Panc1 (cell line): Measurements from ENCODE around the gene SCD. TPM values are rescaled to one million over a fixed set of nuclear protein-coding genes. Genes with fewer than 3 reads are reported as not detected.

Source experiments
- ATAC-seq: fragments of 200-7000 bp; cut with Tn5 transposase; 2 replicates; pipeline ENCODE4 v1.9.1; 2020; ENCODE audit warnings: mild to moderate bottlenecking, moderate library complexity
- BruUV-seq: library from RNA; stranded (reverse); fragments of 400-500 nt; replicated peaks from 2 replicates; lab custom pipeline; 2021; lab: Mats Ljungman, UMichigan
- CTCF ChIA-PET: fragments of 300-600 bp; sonication (Branson Sonifier 250); formaldehyde crosslinking; loops from one replicate; lab custom pipeline; 2022; ENCODE audit warnings: antibody characterized with exemption; lab: Charles Lee
- POLR2A ChIA-PET: fragments of 300-600 bp; sonication (Branson Sonifier 250); formaldehyde crosslinking; loops from one replicate; lab custom pipeline; 2022; ENCODE audit warnings: antibody characterized with exemption; lab: Charles Lee
- DNase-seq: peaks from one replicate; pipeline ENCODE4 v3.0.0-alpha.2; 2010; ENCODE audit warnings: low read depth, low spot score
- H3K27ac ChIP-seq: 2 replicates; pipeline ENCODE4 v1.5.1; 2011; ENCODE audit warnings: mild to moderate bottlenecking, low read length, inconsistent platforms
- H3K27me3 ChIP-seq: fragments of 200-500 bp; sonication (Bioruptor generic); 2 replicates; pipeline ENCODE4 v1.6.0; 2014; ENCODE audit warnings: low read length, inconsistent platforms; ENCODE audit not compliant: control insufficient read depth, insufficient read depth
- H3K36me3 ChIP-seq: fragments of 200-500 bp; sonication (Bioruptor generic); 2 replicates; pipeline ENCODE4 v1.5.1; 2014; ENCODE audit warnings: inconsistent platforms, mild to moderate bottlenecking, low read length, moderate library complexity; ENCODE audit not compliant: control insufficient read depth, insufficient read depth
- H3K4me1 ChIP-seq: 2 replicates; pipeline ENCODE4 v1.5.1; 2011; ENCODE audit warnings: inconsistent platforms, mild to moderate bottlenecking, low read length, moderate library complexity; ENCODE audit not compliant: control insufficient read depth, insufficient read depth
- H3K4me3 ChIP-seq, 2 experiments: 2 replicates each; pipeline ENCODE4 v1.5.1; 2011 to 2012; ENCODE audit warnings: low read depth in 2 of 2, low read length in 2 of 2, mild to moderate bottlenecking in 2 of 2, inconsistent platforms in 1 of 2, moderate library complexity in 1 of 2
- H3K9me3 ChIP-seq: fragments of 200-500 bp; sonication (Bioruptor generic); 2 replicates; pipeline ENCODE4 v1.5.1; 2014; ENCODE audit warnings: low read depth, mild to moderate bottlenecking, inconsistent platforms, low read length, moderate library complexity; ENCODE audit not compliant: control insufficient read depth, insufficient read depth
- POLR2AphosphoS5 ChIP-seq: IDR thresholded peaks from 2 replicates; pipeline ENCODE4 v1.6.1; 2012; ENCODE audit warnings: mild to moderate bottlenecking, low read depth, low read length, moderate library complexity
- SIN3A ChIP-seq: IDR thresholded peaks from 2 replicates; pipeline ENCODE4 v1.6.1; 2012; ENCODE audit warnings: low read depth, mild to moderate bottlenecking, low read length, moderate library complexity, borderline replicate concordance; ENCODE audit not compliant: insufficient read depth
- TCF7L2 ChIP-seq: IDR thresholded peaks from 2 replicates; pipeline ENCODE4 v1.6.1; 2011; ENCODE audit warnings: mild to moderate bottlenecking, low read depth, low read length, inconsistent platforms
- in situ Hi-C: cut with HindIII; loops from 2 replicates; pipeline ENCODE4 v1.10.0; 2016; ENCODE audit warnings: low sequenced_read_pairs, low pct_unique_long_range_greater_than_20kb
- intact Hi-C: fragments of 100-400 bp; cut with micrococcal nuclease; formaldehyde crosslinking; loops from one replicate; pipeline ENCODE4 v1.10.0; 2022; ENCODE audit not compliant: unreplicated experiment
- total RNA-seq: library from RNA; stranded (reverse); gene quantifications from one replicate; pipeline ENCODE4 v1.2.1, GENCODE V29; 2021; ENCODE audit not compliant: unreplicated experiment
- TF ChIP-seq, protein P1 (sequence below): fragments of 450-650 bp; IDR thresholded peaks from 2 replicates; pipeline ENCODE4 v1.5.1; 2017; ENCODE audit warnings: mild to moderate bottlenecking
- TF ChIP-seq, protein P2 (sequence below), 2 experiments: IDR thresholded peaks; 2 replicates each; pipeline ENCODE4 v1.6.1; 2011 to 2012; ENCODE audit warnings: low read depth in 2 of 2, control low read depth in 1 of 2, low read length in 1 of 2, mild to moderate bottlenecking in 1 of 2, moderate library complexity in 1 of 2; ENCODE audit not compliant: insufficient read depth in 1 of 2

The SCD gene
- total RNA-seq, 1 experiment from 2014 or later: 1,345 TPM

DNA sequence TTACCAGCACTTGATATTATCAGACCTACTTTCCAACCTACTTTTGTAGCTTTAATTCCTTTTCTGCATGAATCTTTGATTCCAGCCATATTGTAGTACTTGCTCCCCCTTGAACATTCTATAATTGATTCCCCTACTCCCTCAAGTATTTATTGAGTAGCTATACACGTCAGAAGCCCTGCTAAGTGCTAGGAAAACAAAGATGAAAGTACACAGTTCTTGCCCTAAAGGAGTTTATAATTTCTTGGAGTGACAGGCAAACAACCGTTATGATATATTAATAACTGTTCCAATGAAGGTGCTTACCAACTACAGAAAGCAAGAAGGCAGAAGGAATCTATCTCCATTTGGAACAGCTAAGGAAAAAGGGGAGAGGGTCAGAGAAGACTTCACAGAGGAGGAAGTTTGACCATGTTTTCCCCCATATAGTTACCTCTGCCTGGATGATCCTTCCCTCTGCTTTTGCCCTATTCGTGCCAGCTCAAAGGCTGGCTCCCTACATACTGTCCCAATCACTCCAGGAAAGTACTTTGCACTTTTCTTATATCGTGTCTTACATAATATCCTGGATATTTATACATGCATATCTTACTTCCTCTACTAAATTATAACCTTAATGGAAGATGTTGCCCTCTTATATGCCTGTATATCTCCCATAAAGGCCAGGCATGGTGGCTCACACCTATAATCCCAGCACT lies 54.7 kb downstream of the SCD start:
- no peak overlapping the region for H3K27ac ChIP-seq
- ChIA-PET POLR2A (no interaction called here), CTCF (no interaction called here)
- no peak for TF ChIP-seq TCF7L2
- intact Hi-C loops: no loop called here
- in situ Hi-C loops: no loop called here
- DNase-seq (no peak), ATAC-seq (no peak)
- BruUV-seq: no TSS peak
- H3K36me3 ChIP-seq: no peaks in the 10 kb centered on the region
- no peak overlapping the region for H3K4me3 ChIP-seq
- no peaks in the 10 kb centered on the region for H3K9me3 ChIP-seq
- H3K27me3 ChIP-seq: no peaks in the 10 kb centered on the region
- no peaks in the 10 kb centered on the region for H3K4me1 ChIP-seq

DNA sequence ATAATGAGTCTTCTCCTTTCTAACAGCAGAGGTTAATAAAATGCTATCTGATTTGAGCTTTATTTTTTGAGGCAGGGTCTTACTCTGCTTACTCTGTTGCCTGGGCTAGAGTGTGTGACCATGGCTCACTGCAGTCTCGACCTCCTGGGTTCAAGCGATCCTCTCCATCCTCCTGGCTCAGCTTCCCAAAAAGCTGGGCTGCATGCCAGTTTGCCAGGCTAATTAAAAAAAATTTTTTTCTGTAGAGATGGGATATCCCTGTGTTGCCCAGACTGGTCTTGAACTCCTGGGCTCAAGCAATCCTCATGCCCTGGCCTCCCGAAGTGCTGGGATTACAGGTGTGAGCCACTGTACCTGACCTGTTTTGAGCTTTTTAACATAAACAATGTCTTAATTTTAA lies 56.7 kb downstream of the SCD start:
- TF ChIP-seq SIN3A: no peak
- TF ChIP-seq, protein P1, sequence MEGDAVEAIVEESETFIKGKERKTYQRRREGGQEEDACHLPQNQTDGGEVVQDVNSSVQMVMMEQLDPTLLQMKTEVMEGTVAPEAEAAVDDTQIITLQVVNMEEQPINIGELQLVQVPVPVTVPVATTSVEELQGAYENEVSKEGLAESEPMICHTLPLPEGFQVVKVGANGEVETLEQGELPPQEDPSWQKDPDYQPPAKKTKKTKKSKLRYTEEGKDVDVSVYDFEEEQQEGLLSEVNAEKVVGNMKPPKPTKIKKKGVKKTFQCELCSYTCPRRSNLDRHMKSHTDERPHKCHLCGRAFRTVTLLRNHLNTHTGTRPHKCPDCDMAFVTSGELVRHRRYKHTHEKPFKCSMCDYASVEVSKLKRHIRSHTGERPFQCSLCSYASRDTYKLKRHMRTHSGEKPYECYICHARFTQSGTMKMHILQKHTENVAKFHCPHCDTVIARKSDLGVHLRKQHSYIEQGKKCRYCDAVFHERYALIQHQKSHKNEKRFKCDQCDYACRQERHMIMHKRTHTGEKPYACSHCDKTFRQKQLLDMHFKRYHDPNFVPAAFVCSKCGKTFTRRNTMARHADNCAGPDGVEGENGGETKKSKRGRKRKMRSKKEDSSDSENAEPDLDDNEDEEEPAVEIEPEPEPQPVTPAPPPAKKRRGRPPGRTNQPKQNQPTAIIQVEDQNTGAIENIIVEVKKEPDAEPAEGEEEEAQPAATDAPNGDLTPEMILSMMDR: no peak
- TF ChIP-seq POLR2AphosphoS5: no peak
- no peak for TF ChIP-seq TCF7L2
- TF ChIP-seq, protein P2, sequence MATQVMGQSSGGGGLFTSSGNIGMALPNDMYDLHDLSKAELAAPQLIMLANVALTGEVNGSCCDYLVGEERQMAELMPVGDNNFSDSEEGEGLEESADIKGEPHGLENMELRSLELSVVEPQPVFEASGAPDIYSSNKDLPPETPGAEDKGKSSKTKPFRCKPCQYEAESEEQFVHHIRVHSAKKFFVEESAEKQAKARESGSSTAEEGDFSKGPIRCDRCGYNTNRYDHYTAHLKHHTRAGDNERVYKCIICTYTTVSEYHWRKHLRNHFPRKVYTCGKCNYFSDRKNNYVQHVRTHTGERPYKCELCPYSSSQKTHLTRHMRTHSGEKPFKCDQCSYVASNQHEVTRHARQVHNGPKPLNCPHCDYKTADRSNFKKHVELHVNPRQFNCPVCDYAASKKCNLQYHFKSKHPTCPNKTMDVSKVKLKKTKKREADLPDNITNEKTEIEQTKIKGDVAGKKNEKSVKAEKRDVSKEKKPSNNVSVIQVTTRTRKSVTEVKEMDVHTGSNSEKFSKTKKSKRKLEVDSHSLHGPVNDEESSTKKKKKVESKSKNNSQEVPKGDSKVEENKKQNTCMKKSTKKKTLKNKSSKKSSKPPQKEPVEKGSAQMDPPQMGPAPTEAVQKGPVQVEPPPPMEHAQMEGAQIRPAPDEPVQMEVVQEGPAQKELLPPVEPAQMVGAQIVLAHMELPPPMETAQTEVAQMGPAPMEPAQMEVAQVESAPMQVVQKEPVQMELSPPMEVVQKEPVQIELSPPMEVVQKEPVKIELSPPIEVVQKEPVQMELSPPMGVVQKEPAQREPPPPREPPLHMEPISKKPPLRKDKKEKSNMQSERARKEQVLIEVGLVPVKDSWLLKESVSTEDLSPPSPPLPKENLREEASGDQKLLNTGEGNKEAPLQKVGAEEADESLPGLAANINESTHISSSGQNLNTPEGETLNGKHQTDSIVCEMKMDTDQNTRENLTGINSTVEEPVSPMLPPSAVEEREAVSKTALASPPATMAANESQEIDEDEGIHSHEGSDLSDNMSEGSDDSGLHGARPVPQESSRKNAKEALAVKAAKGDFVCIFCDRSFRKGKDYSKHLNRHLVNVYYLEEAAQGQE (IDR thresholded peaks at IDR 0.05; ENCODE audit: insufficient read depth in 1 of 2, low read depth in 2 of 2, low read length in 1 of 2): no peak
- no peak overlapping the region for H3K27ac ChIP-seq
- in situ Hi-C loops: no loop called here
- ChIA-PET POLR2A (no interaction called here), CTCF (no interaction called here)
- H3K4me3 ChIP-seq: no peak overlapping the region
- BruUV-seq: no TSS peak
- H3K9me3 ChIP-seq: no peaks in the 10 kb centered on the region
- no peaks in the 10 kb centered on the region for H3K4me1 ChIP-seq
- no peaks in the 10 kb centered on the region for H3K27me3 ChIP-seq
- ATAC-seq (no peak), DNase-seq (no peak)
- intact Hi-C loops: no loop called here
- no peaks in the 10 kb centered on the region for H3K36me3 ChIP-seq

DNA sequence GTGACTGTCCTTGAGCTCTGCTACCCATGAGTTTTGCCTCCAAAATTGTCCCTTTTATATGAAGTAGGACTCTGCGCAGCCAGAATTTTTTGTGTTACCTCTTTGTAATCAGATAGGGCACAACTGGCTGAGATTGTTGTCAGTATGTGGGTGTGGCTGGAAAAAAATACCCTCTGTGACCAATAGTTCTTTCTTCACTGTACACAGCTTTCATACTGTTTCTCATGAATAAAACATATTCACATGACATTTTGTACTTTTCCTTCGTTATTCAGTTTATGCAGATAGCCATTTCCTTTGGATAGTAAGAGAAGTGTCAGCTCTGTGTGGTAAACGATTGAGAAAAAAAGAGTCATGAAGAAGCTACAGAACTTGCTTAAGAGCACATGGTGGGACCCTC lies 66.1 kb downstream of the SCD start:
- H3K4me1 ChIP-seq: no peaks in the 10 kb centered on the region
- intact Hi-C loops (no loop called here), in situ Hi-C loops (no loop called here)
- ATAC-seq: no peak
- no peak for DNase-seq
- H3K27me3 ChIP-seq: no peaks in the 10 kb centered on the region
- H3K27ac ChIP-seq: no peak overlapping the region
- no peaks in the 10 kb centered on the region for H3K36me3 ChIP-seq
- H3K9me3 ChIP-seq: no peaks in the 10 kb centered on the region
- TF ChIP-seq SIN3A (no peak), POLR2AphosphoS5 (no peak), TCF7L2 (no peak)
- TF ChIP-seq, protein P2 (IDR thresholded peaks at IDR 0.05; ENCODE audit: insufficient read depth in 1 of 2, low read depth in 2 of 2, low read length in 1 of 2): no peak
- TF ChIP-seq, protein P1: no peak
- H3K4me3 ChIP-seq: no peak overlapping the region
- CTCF ChIA-PET: no interaction called here
- POLR2A ChIA-PET: no interaction called here
- BruUV-seq: no TSS peak
